Stimulated activated CD4-positive, alpha-beta T cell treated with anti-CD3 and anti-CD28 coated beads, Interleukin-15, amount 100 ng/mL, for 48 hours (primary cell): ENCODE results near the gene ZFAND3.

Experiments used
- DNase-seq, 2 donors: peaks; one replicate each; pipeline ENCODE4 v3.0.0-alpha.2; 2020; ENCODE audit warnings: low read depth in 2 of 2

ZFAND3 gene

GRCh38 chr6:38153798-38154345, 334.3 kb downstream of the ZFAND3 start:
- no peak for DNase-seq

- no peak for DNase-seq
Observed at GRCh38 chr6:38154731-38155130, 335.2 kb downstream of the ZFAND3 start.

GRCh38 chr6:38155144-38155543, 335.6 kb downstream of the ZFAND3 start:
- no peak for DNase-seq

GRCh38 chr6:38155621-38156204, 336.2 kb downstream of the ZFAND3 start:
- no peak for DNase-seq

GRCh38 chr6:38156818-38157565, 337.5 kb downstream of the ZFAND3 start:
- DNase-seq = no peak

- no peak for DNase-seq
Observed at GRCh38 chr6:38157905-38158304, 338.4 kb downstream of the ZFAND3 start.

GRCh38 chr6:38158762-38159350, 339.3 kb downstream of the ZFAND3 start:
- no peak for DNase-seq

GRCh38 chr6:38159596-38159995, 340.1 kb downstream of the ZFAND3 start:
- DNase-seq = no peak

GRCh38 chr6:38160831-38161230, 341.3 kb downstream of the ZFAND3 start:
- no peak for DNase-seq

- no peak for DNase-seq
Observed at GRCh38 chr6:38161331-38161730, 341.8 kb downstream of the ZFAND3 start.

- DNase-seq = no peak
Observed at GRCh38 chr6:38161754-38162492, 342.4 kb downstream of the ZFAND3 start.

GRCh38 chr6:38162493-38163185, 343.1 kb downstream of the ZFAND3 start:
- no peak for DNase-seq

- no peak for DNase-seq
Observed at GRCh38 chr6:38163186-38164130, 343.9 kb downstream of the ZFAND3 start.

- DNase-seq = no peak
Observed at GRCh38 chr6:38164131-38164481, 344.6 kb downstream of the ZFAND3 start.

- DNase-seq = no peak
Observed at GRCh38 chr6:38164671-38165108, 345.2 kb downstream of the ZFAND3 start.

GRCh38 chr6:38166411-38167240, 347.1 kb downstream of the ZFAND3 start:
- no peak for DNase-seq

GRCh38 chr6:38167598-38167997, 348.1 kb downstream of the ZFAND3 start:
- DNase-seq = no peak

GRCh38 chr6:38168126-38168525, 348.6 kb downstream of the ZFAND3 start:
- no peak for DNase-seq

- no peak for DNase-seq
Observed at GRCh38 chr6:38168699-38169098, 349.2 kb downstream of the ZFAND3 start.
